ENCODE results near the gene ARL10.

Gene ARL10

GRCh38 chr5:176413255-176413565, 47.9 kb downstream of the ARL10 start:
- DNase-seq, result no peak

GRCh38 chr5:176413709-176414191, 48.5 kb downstream of the ARL10 start:
- no peak for DNase-seq

- no peak for DNase-seq
Measured at GRCh38 chr5:176414704-176415103, 49.4 kb downstream of the ARL10 start.

- peak; percentile 16 for DNase-seq
Measured at GRCh38 chr5:176415240-176415951, 50.1 kb downstream of the ARL10 start.

GRCh38 chr5:176415952-176416924, 51.0 kb downstream of the ARL10 start, which contains the start of gene CLTB:
Gene CLTB (minus strand): TSS chr5:176416539. CDS start chr5:176416363, 176 bp downstream.
- DNase-seq, result peak; percentile 93

GRCh38 chr5:176416965-176417364, 51.7 kb downstream of the ARL10 start:
- DNase-seq, result no peak

- no peak for DNase-seq
Measured at GRCh38 chr5:176418251-176418650, 53.0 kb downstream of the ARL10 start.

GRCh38 chr5:176420086-176420485, 54.8 kb downstream of the ARL10 start:
- DNase-seq, result no peak

- DNase-seq, result no peak
Measured at GRCh38 chr5:176420972-176421544, 55.8 kb downstream of the ARL10 start.

- no peak for DNase-seq
Measured at GRCh38 chr5:176424181-176424580, 58.9 kb downstream of the ARL10 start.

GRCh38 chr5:176425138-176425537, 59.9 kb downstream of the ARL10 start:
- no peak for DNase-seq

GRCh38 chr5:176425791-176426190, 60.5 kb downstream of the ARL10 start:
- no peak for DNase-seq

- no peak for DNase-seq
Measured at GRCh38 chr5:176426876-176427275, 61.6 kb downstream of the ARL10 start.

- no peak for DNase-seq
Measured at GRCh38 chr5:176427971-176428370, 62.7 kb downstream of the ARL10 start.

- DNase-seq, result no peak
Measured at GRCh38 chr5:176429972-176430371, 64.7 kb downstream of the ARL10 start.
